Activated CD8-positive, alpha-beta T cell treated with anti-CD3 and anti-CD28 coated beads, Interleukin-2, amount 10 ng/mL, durations not matched to agents 7 days and 5 days (primary cell): ENCODE data around the gene LYZ. TPM values are rescaled to one million over a fixed set of nuclear protein-coding genes. Genes with fewer than 3 reads are reported as not detected.

Experiments used
- ATAC-seq: fragments of 150-1000 bp; cut with Tn5 transposase; one replicate; pipeline ENCODE4 v1.10.0; 2021; ENCODE audit warnings: moderate library complexity
- CTCF ChIA-PET: fragments of 350-600 bp; sonication (Branson Sonifier 250); formaldehyde crosslinking; loops from one replicate; lab custom pipeline; 2021; ENCODE audit warnings: antibody characterized with exemption; lab: Charles Lee
- POLR2A ChIA-PET: fragments of 350-600 bp; sonication (Branson Sonifier 250); formaldehyde crosslinking; loops from one replicate; lab custom pipeline; 2021; ENCODE audit warnings: antibody characterized with exemption; lab: Charles Lee
- DNase-seq: peaks from one replicate; pipeline ENCODE4 v3.0.0-alpha.2; 2020
- H3K27ac Mint-ChIP-seq: one replicate; pipeline ENCODE4 v1.8.0; 2021; ENCODE audit warnings: mild to moderate bottlenecking, mixed read lengths
- H3K27me3 Mint-ChIP-seq: one replicate; pipeline ENCODE4 v1.8.0; 2021; ENCODE audit warnings: low read depth, mixed read lengths
- H3K36me3 Mint-ChIP-seq: one replicate; pipeline ENCODE4 v1.8.0; 2021; ENCODE audit warnings: low read depth, mixed read lengths
- H3K4me1 Mint-ChIP-seq: one replicate; pipeline ENCODE4 v1.8.0; 2021; ENCODE audit warnings: low read depth, mixed read lengths
- H3K4me3 Mint-ChIP-seq: one replicate; pipeline ENCODE4 v1.8.0; 2021; ENCODE audit warnings: mild to moderate bottlenecking, mixed read lengths
- H3K9me3 Mint-ChIP-seq: one replicate; pipeline ENCODE4 v1.8.0; 2022; ENCODE audit warnings: mixed read lengths; ENCODE audit not compliant: insufficient read depth
- total RNA-seq, 2 experiments: library from RNA; stranded (reverse); gene quantifications; one replicate each; pipeline ENCODE4 v1.2.3, GENCODE V29; 2021

LYZ gene
- total RNA-seq, 2 experiments from 2014 or later, result not detected

- ATAC-seq, result no peak
- Mint-ChIP-seq H3K36me3 (no peaks in the 10 kb centered on the region), H3K27me3 (peaks cover 14% of the 10 kb centered on the region), H3K4me1 (peaks cover 10% of the 10 kb centered on the region), H3K27ac (no peak overlapping the region), H3K4me3 (no peak overlapping the region), H3K9me3 (no peaks in the 10 kb centered on the region)
- CTCF ChIA-PET, result interaction anchor here (1.2 to 1.3 kb wide), 2 partner anchors 16 to 29 kb away, joined by 3 read pairs; no protein-coding TSS in a partner anchor
- POLR2A ChIA-PET, result interaction anchor here (2.0 kb wide), 1 partner anchor 23 kb away, joined by 5 read pairs; no protein-coding TSS in a partner anchor
- DNase-seq, result no peak
Observed at GRCh38 chr12:69354172-69354555, 6.0 kb downstream of the LYZ start.

- no peaks in the 10 kb centered on the region for H3K36me3 Mint-ChIP-seq
- DNase-seq (no peak), ATAC-seq (no peak)
- no peak overlapping the region for H3K4me3 Mint-ChIP-seq
- peaks cover 13% of the 10 kb centered on the region for H3K4me1 Mint-ChIP-seq
- ChIA-PET CTCF (interaction anchor here (1.2 kb wide), 1 partner anchor 30 kb away, joined by 3 read pairs; no protein-coding TSS in a partner anchor), POLR2A (interaction anchor here (2.0 kb wide), 1 partner anchor 24 kb away, joined by 5 read pairs; no protein-coding TSS in a partner anchor)
- H3K9me3 Mint-ChIP-seq, result no peaks in the 10 kb centered on the region
- peaks cover 14% of the 10 kb centered on the region for H3K27me3 Mint-ChIP-seq
- no peak overlapping the region for H3K27ac Mint-ChIP-seq
Observed at GRCh38 chr12:69354556-69355187, 6.5 kb downstream of the LYZ start.

GRCh38 chr12:69355363-69356028, 7.3 kb downstream of the LYZ start:
- peaks cover 10% of the 10 kb centered on the region for H3K27me3 Mint-ChIP-seq
- no peak for DNase-seq

GRCh38 chr12:69359531-69360347, 11.6 kb downstream of the LYZ start, which contains the start of gene YEATS4:
Gene YEATS4 (plus strand): TSS chr12:69359743. CDS start chr12:69359973, 230 bp downstream.
- ATAC-seq (peak; percentile 88), DNase-seq (peak; percentile 94)
- Mint-ChIP-seq H3K9me3 (no peaks in the 10 kb centered on the region), H3K36me3 (peaks cover 21% of the 10 kb centered on the region), H3K4me3 (peak within 1 kb of the TSS; percentile 95), H3K27me3 (peaks cover 5% of the 10 kb centered on the region), H3K4me1 (peaks cover 33% of the 10 kb centered on the region), H3K27ac (peak within 1 kb of the TSS; percentile 92)
- ChIA-PET CTCF (interaction anchor here (0.9 to 3.8 kb wide), 4 partner anchors 69 to 211 kb away, joined by 3 to 67 read pairs (median 16); no protein-coding TSS in a partner anchor), POLR2A (interaction anchor here (0.7 to 1.8 kb wide), 6 partner anchors 10 to 226 kb away, joined by 3 to 18 read pairs (median 5); partner anchors contain the start of gene CCT2)

More at GRCh38 chr12:69355363-69356028, 7.3 kb downstream of the LYZ start:
- Mint-ChIP-seq H3K4me1 (peaks cover 18% of the 10 kb centered on the region), H3K36me3 (peaks cover 4% of the 10 kb centered on the region), H3K4me3 (no peak overlapping the region), H3K27ac (no peak overlapping the region), H3K9me3 (no peaks in the 10 kb centered on the region)
- POLR2A ChIA-PET, result no interaction called here
- CTCF ChIA-PET, result interaction anchor here (1.1 to 3.8 kb wide), 3 partner anchors 64 to 216 kb away, joined by 3 to 67 read pairs (median 6); no protein-coding TSS in a partner anchor
- ATAC-seq, result no peak

GRCh38 chr12:69360348-69360672, 12.1 kb downstream of the LYZ start:
- Mint-ChIP-seq H3K36me3 (peaks cover 21% of the 10 kb centered on the region), H3K4me1 (peaks cover 33% of the 10 kb centered on the region), H3K4me3 (peak overlapping the region; percentile 95), H3K27ac (peak overlapping the region; percentile 92), H3K9me3 (no peaks in the 10 kb centered on the region), H3K27me3 (peaks cover 2% of the 10 kb centered on the region)
- DNase-seq, result no peak
- CTCF ChIA-PET, result interaction anchor here (0.9 kb wide), 1 partner anchor 69 kb away, joined by 3 read pairs; no protein-coding TSS in a partner anchor
- POLR2A ChIA-PET, result interaction anchor here (0.7 to 1.8 kb wide), 6 partner anchors 9 to 225 kb away, joined by 3 to 18 read pairs (median 5); partner anchors contain the start of gene CCT2
- no peak for ATAC-seq

GRCh38 chr12:69366796-69367195, 18.6 kb downstream of the LYZ start:
- POLR2A ChIA-PET, result no interaction called here
- ATAC-seq (no peak), DNase-seq (no peak)
- CTCF ChIA-PET, result interaction anchor here (1.0 to 2.5 kb wide), 3 partner anchors 9 to 212 kb away, joined by 3 to 13 read pairs (median 11); no protein-coding TSS in a partner anchor
- no peak overlapping the region for H3K27ac Mint-ChIP-seq
- peaks cover 15% of the 10 kb centered on the region for H3K4me1 Mint-ChIP-seq
- no peaks in the 10 kb centered on the region for H3K9me3 Mint-ChIP-seq
- peaks cover 54% of the 10 kb centered on the region for H3K36me3 Mint-ChIP-seq
- H3K27me3 Mint-ChIP-seq, result no peaks in the 10 kb centered on the region
- no peak overlapping the region for H3K4me3 Mint-ChIP-seq

DNA sequence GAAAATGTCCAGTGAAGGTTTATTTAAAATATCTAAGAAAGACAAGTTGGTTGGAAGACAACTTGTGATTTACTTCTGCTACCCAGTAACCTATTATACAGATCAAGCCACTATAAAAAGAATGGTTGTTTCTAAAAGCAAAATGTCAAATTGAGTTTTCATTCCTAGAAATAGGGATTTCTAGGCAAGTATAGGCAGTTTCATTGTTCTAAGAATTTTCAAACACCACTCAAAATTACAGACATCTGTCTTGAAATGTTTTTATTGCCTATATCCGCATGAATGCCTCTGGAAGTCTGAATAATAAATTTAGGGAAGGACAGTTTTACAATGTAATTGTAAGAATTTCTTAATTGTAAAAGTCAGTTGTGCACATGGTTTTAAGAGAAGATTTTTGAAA, 20.0 kb downstream of the LYZ start:
- H3K9me3 Mint-ChIP-seq, result no peaks in the 10 kb centered on the region
- ATAC-seq (no peak), DNase-seq (no peak)
- peaks cover 61% of the 10 kb centered on the region for H3K36me3 Mint-ChIP-seq
- CTCF ChIA-PET, result interaction anchor here (2.4 to 2.5 kb wide), 2 partner anchors 10 to 202 kb away, joined by 11 to 13 read pairs; no protein-coding TSS in a partner anchor
- POLR2A ChIA-PET, result no interaction called here
- no peak overlapping the region for H3K27ac Mint-ChIP-seq
- H3K4me3 Mint-ChIP-seq, result no peak overlapping the region
- peaks cover 12% of the 10 kb centered on the region for H3K4me1 Mint-ChIP-seq
- H3K27me3 Mint-ChIP-seq, result no peaks in the 10 kb centered on the region

DNA sequence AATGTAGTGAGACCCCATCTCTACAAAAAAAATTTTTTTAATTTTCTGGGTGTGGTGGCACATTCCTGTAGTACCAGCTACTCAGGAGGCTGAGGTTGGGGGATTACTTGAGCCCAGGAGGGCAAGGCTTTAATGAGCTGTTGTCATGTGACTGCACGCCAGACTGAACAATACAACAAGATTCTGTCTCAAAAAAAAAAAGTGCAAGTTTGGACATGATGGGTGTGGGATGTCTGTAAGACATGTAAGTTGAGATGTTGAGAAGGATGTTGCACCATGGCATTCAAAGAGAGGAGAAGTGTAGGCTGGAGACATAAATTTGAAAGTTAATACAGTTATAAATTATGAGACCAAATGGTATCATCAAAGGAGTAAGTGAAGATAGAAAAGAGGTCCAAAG, 34.9 kb downstream of the LYZ start:
- no peaks in the 10 kb centered on the region for H3K9me3 Mint-ChIP-seq
- ATAC-seq (no peak), DNase-seq (no peak)
- no peak overlapping the region for H3K27ac Mint-ChIP-seq
- ChIA-PET POLR2A (no interaction called here), CTCF (no interaction called here)
- no peaks in the 10 kb centered on the region for H3K4me1 Mint-ChIP-seq
- H3K36me3 Mint-ChIP-seq, result peaks cover 46% of the 10 kb centered on the region
- no peak overlapping the region for H3K4me3 Mint-ChIP-seq
- H3K27me3 Mint-ChIP-seq, result no peaks in the 10 kb centered on the region

- no peak for DNase-seq
- no peaks in the 10 kb centered on the region for H3K4me1 Mint-ChIP-seq
- H3K4me3 Mint-ChIP-seq, result no peak overlapping the region
- no peak overlapping the region for H3K27ac Mint-ChIP-seq
- CTCF ChIA-PET, result interaction anchor here (0.6 to 5.0 kb wide), 8 partner anchors 9 to 254 kb away, joined by 3 to 26 read pairs (median 4); no protein-coding TSS in a partner anchor
- ATAC-seq, result no peak
- no peaks in the 10 kb centered on the region for H3K9me3 Mint-ChIP-seq
- peaks cover 42% of the 10 kb centered on the region for H3K36me3 Mint-ChIP-seq
- no peaks in the 10 kb centered on the region for H3K27me3 Mint-ChIP-seq
- POLR2A ChIA-PET, result interaction anchor here (1.0 kb wide), 1 partner anchor 139 kb away, joined by 3 read pairs; no protein-coding TSS in a partner anchor
Observed at GRCh38 chr12:69385038-69385437, 36.9 kb downstream of the LYZ start.

DNA sequence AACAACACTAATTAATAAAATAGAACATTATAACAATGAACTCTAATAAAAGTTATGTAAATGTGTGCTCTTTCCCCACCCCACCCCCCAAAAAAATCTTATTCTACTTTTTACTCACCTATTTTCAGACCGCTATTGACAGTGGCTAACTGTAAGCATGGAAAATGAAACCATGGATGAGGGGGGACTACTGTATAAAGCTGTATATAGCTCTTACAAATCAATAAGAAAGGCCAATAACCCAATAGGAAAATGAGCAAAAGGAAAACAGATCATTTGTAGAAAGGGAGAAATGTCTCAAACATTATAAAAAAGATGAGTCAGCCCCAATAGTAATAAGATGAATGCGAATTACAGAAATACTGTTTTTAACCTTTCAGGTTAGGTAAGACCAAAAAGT, 38.7 kb downstream of the LYZ start:
- CTCF ChIA-PET, result interaction anchor here (0.6 to 5.0 kb wide), 3 partner anchors 29 to 252 kb away, joined by 4 to 26 read pairs (median 5); no protein-coding TSS in a partner anchor
- H3K36me3 Mint-ChIP-seq, result peaks cover 44% of the 10 kb centered on the region

DNA sequence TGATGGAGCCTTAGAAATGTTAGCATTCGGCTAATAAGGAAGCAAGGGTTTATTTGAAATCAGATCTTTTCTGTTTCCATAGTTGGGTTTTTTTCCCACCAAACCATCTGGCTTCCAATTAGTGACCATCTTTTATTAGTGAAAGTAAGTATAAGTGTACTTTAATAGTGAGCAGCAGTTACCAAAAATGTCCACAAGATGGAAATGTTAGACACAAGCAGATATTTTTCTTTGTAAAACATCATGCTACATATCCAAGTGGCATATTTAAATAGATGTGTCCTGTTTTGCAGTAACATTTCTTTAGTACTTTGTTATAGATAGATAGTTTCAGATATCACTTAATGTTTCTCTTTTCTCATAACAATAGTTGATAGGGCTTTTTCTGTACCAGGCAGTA, 40.2 kb downstream of the LYZ start:
- H3K9me3 Mint-ChIP-seq, result no peaks in the 10 kb centered on the region
- no peaks in the 10 kb centered on the region for H3K4me1 Mint-ChIP-seq
- no peak overlapping the region for H3K27ac Mint-ChIP-seq
- ATAC-seq (no peak), DNase-seq (no peak)
- H3K4me3 Mint-ChIP-seq, result no peak overlapping the region
- POLR2A ChIA-PET, result no interaction called here
- H3K36me3 Mint-ChIP-seq, result peaks cover 46% of the 10 kb centered on the region
- CTCF ChIA-PET, result interaction anchor here (0.9 to 5.0 kb wide), 5 partner anchors 30 to 250 kb away, joined by 3 to 26 read pairs (median 4); no protein-coding TSS in a partner anchor
- no peaks in the 10 kb centered on the region for H3K27me3 Mint-ChIP-seq

More for the DNA sequence above, 38.7 kb downstream of the LYZ start:
- no peak overlapping the region for H3K27ac Mint-ChIP-seq
- no peaks in the 10 kb centered on the region for H3K9me3 Mint-ChIP-seq
- ATAC-seq, result no peak
- POLR2A ChIA-PET, result no interaction called here
- DNase-seq, result no peak
- H3K4me1 Mint-ChIP-seq, result no peaks in the 10 kb centered on the region
- H3K27me3 Mint-ChIP-seq, result no peaks in the 10 kb centered on the region
- no peak overlapping the region for H3K4me3 Mint-ChIP-seq
